LNCAP (cell line): ENCODE data around the gene DEFB125.

Experiments used
- TF ChIP-seq, protein P1 (sequence below): fragments of 450-650 bp; IDR thresholded peaks from 2 replicates; pipeline ENCODE4 v1.5.1; 2017; ENCODE audit warnings: mild to moderate bottlenecking

The DEFB125 gene

GRCh38 chr20:87401-87800 lies at the start of gene DEFB125:
Gene DEFB125, plus strand, starts transcription at chr20:87672. Its CDS starts 38 bp downstream, at chr20:87710.
- TF ChIP-seq, protein P1, sequence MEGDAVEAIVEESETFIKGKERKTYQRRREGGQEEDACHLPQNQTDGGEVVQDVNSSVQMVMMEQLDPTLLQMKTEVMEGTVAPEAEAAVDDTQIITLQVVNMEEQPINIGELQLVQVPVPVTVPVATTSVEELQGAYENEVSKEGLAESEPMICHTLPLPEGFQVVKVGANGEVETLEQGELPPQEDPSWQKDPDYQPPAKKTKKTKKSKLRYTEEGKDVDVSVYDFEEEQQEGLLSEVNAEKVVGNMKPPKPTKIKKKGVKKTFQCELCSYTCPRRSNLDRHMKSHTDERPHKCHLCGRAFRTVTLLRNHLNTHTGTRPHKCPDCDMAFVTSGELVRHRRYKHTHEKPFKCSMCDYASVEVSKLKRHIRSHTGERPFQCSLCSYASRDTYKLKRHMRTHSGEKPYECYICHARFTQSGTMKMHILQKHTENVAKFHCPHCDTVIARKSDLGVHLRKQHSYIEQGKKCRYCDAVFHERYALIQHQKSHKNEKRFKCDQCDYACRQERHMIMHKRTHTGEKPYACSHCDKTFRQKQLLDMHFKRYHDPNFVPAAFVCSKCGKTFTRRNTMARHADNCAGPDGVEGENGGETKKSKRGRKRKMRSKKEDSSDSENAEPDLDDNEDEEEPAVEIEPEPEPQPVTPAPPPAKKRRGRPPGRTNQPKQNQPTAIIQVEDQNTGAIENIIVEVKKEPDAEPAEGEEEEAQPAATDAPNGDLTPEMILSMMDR = no peak

- TF ChIP-seq, protein P1 = no peak
These were observed 27.2 kb upstream of the DEFB125 start for GRCh38 chr20:60035-60918.

- TF ChIP-seq, protein P1 = no peak
These were observed 26.2 kb upstream of the DEFB125 start for GRCh38 chr20:61230-61629.

DNA sequence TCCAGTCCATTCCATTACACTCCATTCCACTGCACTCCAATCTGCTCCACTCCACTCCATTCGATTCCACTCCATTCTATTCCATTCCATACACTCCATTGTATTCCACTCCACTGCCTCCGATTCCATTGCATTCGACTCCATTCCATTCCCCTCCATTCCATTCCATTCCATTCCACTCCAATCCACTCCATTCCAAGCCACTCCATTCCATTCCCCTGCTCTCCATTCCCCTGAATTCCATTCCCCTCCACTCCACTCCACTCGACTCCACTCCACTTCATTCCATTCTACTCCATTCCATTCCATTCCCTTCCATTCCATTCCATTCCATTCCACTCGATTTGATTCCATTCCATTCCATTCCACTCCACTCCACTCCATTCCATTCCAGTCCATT lies 25.7 kb upstream of the DEFB125 start:
- TF ChIP-seq, protein P1 = no peak

DNA sequence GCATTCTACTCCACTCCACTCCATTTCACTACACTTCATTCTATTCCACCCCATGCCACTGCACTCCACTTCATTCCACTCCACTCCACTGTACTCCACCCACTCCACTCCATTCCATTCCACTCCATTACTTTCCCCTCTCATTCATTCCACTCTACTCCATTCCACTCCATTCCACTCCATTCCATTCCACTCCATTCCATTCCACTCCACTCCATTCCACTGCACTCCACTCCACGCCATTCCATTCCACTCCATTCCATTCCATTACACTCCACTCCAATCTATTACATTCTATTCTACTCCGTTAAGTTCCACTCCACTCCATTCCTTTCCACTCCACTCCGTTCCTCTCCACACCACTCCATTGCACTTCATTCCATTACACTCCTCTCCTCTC lies 25.0 kb upstream of the DEFB125 start:
- TF ChIP-seq, protein P1 = no peak

GRCh38 chr20:64026-64603 lies 23.4 kb upstream of the DEFB125 start:
- TF ChIP-seq, protein P1 = no peak

- TF ChIP-seq, protein P1 = no peak
These were observed 22.6 kb upstream of the DEFB125 start for GRCh38 chr20:64766-65322.
